ENCODE measurements around the gene TIMP2. TPM values are rescaled to one million over a fixed set of nuclear protein-coding genes. Genes with fewer than 3 reads are reported as not detected.
A peak's percentile ranks its signal among the peaks of the same experiment; 100 is the strongest.
"Not testable (repeated sequence)": the region's sequence is repeated elsewhere in the genome, so short reads cannot be mapped to it uniquely, and the experiment has no call there.

The TIMP2 gene
- total RNA-seq, 4 donors from 2014 or later = 20.4 to 28.7 (median 27.0) TPM

GRCh38 chr17:78873519-78874340 lies 51.5 kb downstream of the TIMP2 start:
- TF ChIP-seq CTCF (IDR thresholded peaks at IDR 0.05 in 4 of 5, conservative IDR thresholded peaks at IDR 0.05 in 1 of 5) = no peak
- TF ChIP-seq POLR2A (IDR thresholded peaks at IDR 0.05) = no peak
- Histone ChIP-seq H3K27ac (peak overlapping the region; percentile 32 to 72 (median 61)), H3K9me3 (no peaks in the 10 kb centered on the region), H3K36me3 (peaks cover 0 to 3% of the 10 kb centered on the region in 2 donors), H3K27me3 (no peaks in the 10 kb centered on the region), H3K4me1 (peaks cover 29 to 38% of the 10 kb centered on the region in 2 donors), H3K4me3 (no peak overlapping the region)
- DNase-seq (peak; percentile 51 to 64), ATAC-seq (peak; percentile 83 to 92)
- in situ Hi-C loops (cut with MboI; ENCODE audit: low sequenced_read_pairs in 4 of 4) = loop anchor here in 1 of 4 donors (5.0 kb wide), 1 partner anchor 94 kb away; no protein-coding TSS in a partner anchor
- intact Hi-C loops (cut with DNase I; ENCODE audit: low total_unique reads) = no loop called here

- H3K9me3 ChIP-seq = no peaks in the 10 kb centered on the region
- H3K4me3 ChIP-seq = no peak overlapping the region
- no peaks in the 10 kb centered on the region for H3K27me3 ChIP-seq
- H3K27ac ChIP-seq = no peak overlapping the region
- no peak for TF ChIP-seq CTCF (IDR thresholded peaks at IDR 0.05 in 4 of 5, conservative IDR thresholded peaks at IDR 0.05 in 1 of 5)
- no peak for TF ChIP-seq POLR2A (IDR thresholded peaks at IDR 0.05)
- no peak for DNase-seq
- intact Hi-C loops (cut with DNase I; ENCODE audit: low total_unique reads) = no loop called here
- in situ Hi-C loops (cut with MboI; ENCODE audit: low sequenced_read_pairs in 4 of 4) = loop anchor here in 1 of 4 donors (5.0 kb wide), 1 partner anchor 95 kb away; no protein-coding TSS in a partner anchor
- no peak for ATAC-seq
- H3K4me1 ChIP-seq = peaks cover 29 to 34% of the 10 kb centered on the region in 2 donors
- H3K36me3 ChIP-seq = peaks cover 0 to 3% of the 10 kb centered on the region in 2 donors
Observed at GRCh38 chr17:78872486-78872885, 52.7 kb downstream of the TIMP2 start.

GRCh38 chr17:78870621-78871020 lies 54.6 kb downstream of the TIMP2 start:
- H3K27ac ChIP-seq = no peak overlapping the region
- no peak overlapping the region for H3K4me3 ChIP-seq
- H3K27me3 ChIP-seq = no peaks in the 10 kb centered on the region
- peaks cover 25 to 26% of the 10 kb centered on the region in 2 donors for H3K4me1 ChIP-seq
- no peak for DNase-seq
- no peak for TF ChIP-seq POLR2A (IDR thresholded peaks at IDR 0.05)
- no peak for TF ChIP-seq CTCF (IDR thresholded peaks at IDR 0.05 in 4 of 5, conservative IDR thresholded peaks at IDR 0.05 in 1 of 5)
- H3K36me3 ChIP-seq = peaks cover 0 to 3% of the 10 kb centered on the region in 2 donors
- intact Hi-C loops (cut with DNase I; ENCODE audit: low total_unique reads) = no loop called here
- in situ Hi-C loops (cut with MboI; ENCODE audit: low sequenced_read_pairs in 4 of 4) = loop anchor here in 1 of 4 donors (5.0 kb wide), 1 partner anchor 97 kb away; no protein-coding TSS in a partner anchor
- ATAC-seq = no peak
- no peaks in the 10 kb centered on the region for H3K9me3 ChIP-seq

GRCh38 chr17:78868391-78868790 lies 56.8 kb downstream of the TIMP2 start:
- intact Hi-C loops (cut with DNase I; ENCODE audit: low total_unique reads) = no loop called here
- H3K36me3 ChIP-seq = peaks cover 0 to 3% of the 10 kb centered on the region in 2 donors
- in situ Hi-C loops (cut with MboI; ENCODE audit: low sequenced_read_pairs in 4 of 4) = loop anchor here in 2 of 4 donors (5.0 kb wide), 1 partner anchor 99 kb away; no protein-coding TSS in a partner anchor
- H3K4me1 ChIP-seq = peaks cover 4% of the 10 kb centered on the region in 2 donors
- TF ChIP-seq CTCF (IDR thresholded peaks at IDR 0.05 in 4 of 5, conservative IDR thresholded peaks at IDR 0.05 in 1 of 5) (no peak), POLR2A (IDR thresholded peaks at IDR 0.05) (no peak)
- H3K27me3 ChIP-seq = no peaks in the 10 kb centered on the region
- no peaks in the 10 kb centered on the region for H3K9me3 ChIP-seq
- DNase-seq = no peak
- no peak overlapping the region for H3K4me3 ChIP-seq
- H3K27ac ChIP-seq = no peak overlapping the region
- ATAC-seq = no peak

GRCh38 chr17:78867046-78867445 lies 58.1 kb downstream of the TIMP2 start:
- H3K36me3 ChIP-seq; H3K27ac ChIP-seq; ATAC-seq; H3K4me1 ChIP-seq; intact Hi-C loops (cut with DNase I; ENCODE audit: low total_unique reads); H3K27me3 ChIP-seq; DNase-seq; H3K9me3 ChIP-seq; H3K4me3 ChIP-seq: not testable (repeated sequence)
- in situ Hi-C loops (cut with MboI; ENCODE audit: low sequenced_read_pairs in 4 of 4) = loop anchor here in 2 of 4 donors (5.0 kb wide), 1 partner anchor 100 kb away; no protein-coding TSS in a partner anchor
